Measurements from ENCODE around the gene POU6F2.

The POU6F2 gene

GRCh38 chr7:39069896-39070881 is 92.5 kb downstream of the POU6F2 start:
- DNase-seq: no peak

- no peak for DNase-seq
Measured at GRCh38 chr7:39071116-39071515, 93.4 kb downstream of the POU6F2 start.

- peak; percentile 20 for DNase-seq
Measured at GRCh38 chr7:39073432-39073831, 95.7 kb downstream of the POU6F2 start.

DNA sequence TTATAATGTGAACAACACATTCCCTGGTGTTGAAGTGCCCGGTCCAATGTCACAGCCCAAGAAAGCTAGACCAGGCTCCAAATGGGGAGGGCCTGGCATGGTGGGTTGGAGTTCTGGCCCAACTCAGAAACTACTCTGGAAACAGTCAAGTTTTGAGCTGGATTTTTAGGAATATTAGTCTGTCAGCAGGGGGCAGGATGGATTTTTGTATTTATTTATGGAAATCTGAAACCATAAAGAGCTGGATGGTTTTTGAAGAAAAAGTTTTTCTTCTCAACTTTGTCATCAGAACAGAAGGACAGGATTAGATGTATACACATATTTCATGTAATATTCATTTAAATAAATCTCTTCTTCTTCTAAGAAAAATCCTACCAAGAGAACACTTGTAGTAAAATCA is 97.5 kb downstream of the POU6F2 start:
- peak; percentile 8 for DNase-seq

DNA sequence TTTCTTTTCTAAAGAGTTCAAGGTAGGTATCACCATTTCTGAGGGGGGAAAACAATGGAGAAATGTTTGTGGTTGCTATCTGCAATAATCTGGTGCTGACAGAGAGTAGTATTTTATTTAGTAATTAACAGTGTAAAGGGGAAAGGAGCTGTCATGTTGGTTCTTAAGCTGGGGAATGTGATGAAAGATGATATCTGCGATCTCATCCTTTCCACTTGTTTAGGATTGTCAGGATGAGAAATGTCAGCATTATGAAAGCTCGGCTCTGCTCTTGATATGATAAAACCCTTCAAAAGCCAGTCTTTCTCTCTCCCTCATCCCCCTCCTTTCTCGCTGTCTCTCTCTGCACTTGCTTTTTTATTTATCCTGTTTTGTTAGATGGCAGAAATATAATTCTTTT is 106.1 kb downstream of the POU6F2 start:
- DNase-seq: no peak

DNA sequence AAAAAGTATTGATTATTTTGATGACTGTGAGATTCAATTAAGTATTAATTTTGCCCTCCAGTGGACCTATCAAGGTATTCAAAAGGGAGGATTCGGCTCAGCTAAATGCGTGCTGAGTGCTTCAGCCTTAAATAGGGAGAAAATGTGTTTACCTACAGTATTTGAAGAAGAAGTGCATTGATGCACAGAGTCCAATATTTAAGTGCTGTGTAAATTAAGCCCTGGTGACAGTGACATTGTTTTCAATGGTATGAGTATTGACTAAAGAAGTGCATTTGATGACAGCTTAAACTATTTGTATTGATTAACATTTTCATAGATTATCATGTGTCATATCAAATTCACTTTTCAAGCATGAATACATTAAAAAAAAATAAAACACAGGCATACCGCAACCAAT is 106.6 kb downstream of the POU6F2 start:
- no peak for DNase-seq

DNA sequence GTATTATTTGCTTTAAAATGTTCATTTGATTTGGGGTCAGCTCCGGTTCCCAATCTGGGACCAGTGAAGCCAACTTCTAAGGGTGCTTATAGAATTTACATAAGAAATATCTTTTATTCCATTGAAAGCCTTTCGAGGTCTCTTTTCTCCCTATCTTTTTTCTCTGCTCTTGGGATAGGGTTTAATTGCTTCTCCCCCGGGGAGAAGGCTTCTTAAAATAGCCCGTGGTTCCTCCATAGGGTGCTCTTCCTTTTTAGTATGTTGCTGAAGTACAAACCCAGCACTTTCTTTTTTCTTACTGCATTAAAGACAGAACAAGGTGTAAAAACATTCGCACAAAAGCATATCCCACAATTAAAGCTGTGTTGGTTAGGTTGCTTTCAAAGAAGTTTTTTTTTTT is 107.5 kb downstream of the POU6F2 start:
- DNase-seq: no peak

GRCh38 chr7:39085590-39086049 is 107.9 kb downstream of the POU6F2 start:
- peak; percentile 32 for DNase-seq

- DNase-seq: no peak
Measured at GRCh38 chr7:39086638-39087360, 109.1 kb downstream of the POU6F2 start.

DNA sequence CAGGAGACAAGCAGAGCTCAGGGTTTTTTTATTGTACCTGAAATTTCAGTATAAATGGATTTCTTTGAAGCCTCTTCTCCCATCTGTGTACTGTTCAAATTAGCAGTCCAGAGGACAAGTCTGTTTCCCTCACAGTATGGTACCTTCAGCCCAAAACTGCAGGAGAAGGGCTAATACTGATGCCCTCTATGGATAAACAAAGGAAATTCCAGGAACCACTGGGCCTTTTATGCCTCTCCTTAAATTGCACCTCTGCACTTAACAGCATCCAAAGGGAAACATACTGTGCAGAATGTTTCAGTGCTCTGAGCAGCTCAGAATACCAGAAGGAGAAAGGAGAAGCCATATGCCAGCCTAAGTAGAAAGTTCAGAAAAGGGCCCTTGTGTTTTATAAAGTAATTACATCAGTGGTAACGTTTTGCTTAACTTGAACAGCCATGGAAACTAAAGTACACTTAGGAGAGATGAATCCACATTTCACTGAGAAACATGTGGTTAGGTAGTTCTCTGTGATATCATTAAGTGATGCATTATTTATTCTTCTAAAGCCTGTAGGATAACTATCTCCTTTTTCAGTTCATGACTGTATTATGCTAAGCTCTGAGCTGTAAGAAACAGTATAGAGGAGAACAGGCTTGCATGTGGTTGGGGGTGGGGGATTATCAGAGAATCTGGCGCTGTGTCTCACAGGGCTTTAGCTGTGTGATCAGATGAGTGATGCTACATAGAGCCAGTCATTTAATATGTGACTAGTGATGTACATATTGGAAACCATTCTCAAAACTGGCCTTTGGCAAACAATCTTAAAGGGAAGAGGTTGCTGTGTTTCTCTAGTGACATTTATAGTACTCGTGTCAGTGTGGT is 111.3 kb downstream of the POU6F2 start:
- DNase-seq: no peak

DNA sequence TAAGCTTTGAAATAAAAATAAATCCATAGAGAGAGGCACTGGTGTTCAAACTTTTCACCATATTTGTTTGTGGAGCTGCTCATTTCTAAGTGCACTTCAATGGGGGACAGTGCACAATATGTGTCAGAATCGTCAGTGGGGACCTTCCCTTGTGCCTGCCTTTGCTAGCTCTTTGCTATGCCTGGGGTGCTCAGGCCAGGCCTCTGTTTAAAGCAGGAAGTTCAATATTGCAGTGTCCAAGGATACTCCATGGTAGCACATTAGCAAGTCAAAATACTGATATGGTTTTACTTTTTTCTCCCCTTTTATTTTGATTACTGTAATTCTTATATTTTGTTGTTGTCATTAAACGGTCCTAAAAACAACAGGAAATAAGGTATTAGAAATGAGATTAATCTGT is 113.4 kb downstream of the POU6F2 start:
- DNase-seq: no peak

DNA sequence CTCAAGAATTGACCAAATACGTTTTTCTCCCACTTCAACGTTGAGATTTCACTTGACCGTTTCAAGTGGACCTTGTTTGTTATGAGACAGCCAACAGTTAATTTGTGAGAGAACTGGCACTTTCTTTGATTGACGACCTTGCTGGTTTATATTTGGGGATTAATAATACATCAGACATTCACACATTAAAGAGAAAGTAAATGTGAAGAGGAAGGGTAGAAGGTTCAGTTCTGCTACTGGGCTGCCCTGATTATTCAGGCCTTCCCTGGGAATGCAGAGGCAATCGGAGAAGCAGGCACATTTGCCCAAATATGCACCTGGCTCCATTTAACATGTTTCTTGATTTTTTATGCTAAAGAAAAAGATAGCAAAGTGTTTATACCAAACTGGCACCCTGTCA is 114.1 kb downstream of the POU6F2 start:
- no peak for DNase-seq

GRCh38 chr7:39094731-39095130 is 117.0 kb downstream of the POU6F2 start:
- DNase-seq: no peak

- DNase-seq: peak; percentile 64
Measured at GRCh38 chr7:39095875-39096619, 118.3 kb downstream of the POU6F2 start.

DNA sequence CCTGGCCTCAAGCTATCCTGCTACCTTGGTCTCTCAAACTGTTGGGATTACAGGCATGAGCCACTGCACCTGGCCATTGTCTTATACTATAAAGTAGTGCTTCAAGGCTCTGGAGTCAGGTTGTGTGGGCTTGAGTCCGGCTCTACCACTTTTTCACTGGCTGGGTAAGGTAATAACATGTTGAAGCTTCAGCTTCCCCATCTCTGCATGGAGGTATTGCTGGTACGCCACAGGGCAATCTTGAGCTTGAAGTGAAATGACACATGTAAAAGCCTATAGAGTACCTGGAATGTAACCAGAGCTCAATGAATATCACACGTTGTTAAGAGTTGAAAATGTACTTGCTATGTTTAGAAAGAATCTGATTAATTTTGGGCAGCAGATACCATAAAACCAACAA is 120.8 kb downstream of the POU6F2 start:
- DNase-seq: no peak

- DNase-seq: peak; percentile 51
Measured at GRCh38 chr7:39099146-39099545, 121.4 kb downstream of the POU6F2 start.

DNA sequence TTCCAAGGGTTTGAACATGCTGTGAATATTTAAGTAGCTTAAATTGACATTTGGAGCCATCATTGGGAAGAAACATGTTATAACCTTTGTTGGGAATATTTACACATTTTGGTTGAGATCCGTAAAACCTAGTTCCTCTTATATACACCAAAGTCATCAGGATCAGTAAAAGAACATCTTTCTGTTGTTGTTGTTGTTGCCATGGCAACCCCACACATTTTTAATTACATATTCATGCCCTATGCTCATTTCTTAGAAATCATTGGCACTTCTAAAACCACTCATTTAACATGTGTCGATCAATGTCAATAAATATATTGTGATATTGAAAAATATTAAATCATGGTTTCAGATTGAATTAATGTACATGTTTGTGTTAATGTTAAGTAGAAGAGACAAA is 122.6 kb downstream of the POU6F2 start:
- DNase-seq: no peak

DNA sequence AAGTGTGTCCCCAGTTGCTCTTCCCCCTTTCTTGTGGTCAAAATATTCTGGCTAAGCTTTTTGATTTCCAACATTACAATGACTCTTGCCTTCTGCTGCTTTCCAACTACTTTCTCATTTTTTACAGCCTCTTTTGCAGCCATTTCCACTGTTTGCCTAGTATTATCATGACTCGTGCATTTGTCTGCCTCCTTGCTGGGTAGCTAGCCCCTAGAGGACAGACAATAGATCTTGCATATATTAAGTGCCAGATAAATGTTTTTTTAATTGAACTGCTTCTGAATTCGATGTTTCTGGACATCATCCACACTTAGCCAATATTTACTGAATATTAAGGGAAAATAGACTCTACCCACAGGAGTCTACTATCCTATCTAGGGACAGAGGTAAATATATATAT is 124.5 kb downstream of the POU6F2 start:
- DNase-seq: peak; percentile 12

DNA sequence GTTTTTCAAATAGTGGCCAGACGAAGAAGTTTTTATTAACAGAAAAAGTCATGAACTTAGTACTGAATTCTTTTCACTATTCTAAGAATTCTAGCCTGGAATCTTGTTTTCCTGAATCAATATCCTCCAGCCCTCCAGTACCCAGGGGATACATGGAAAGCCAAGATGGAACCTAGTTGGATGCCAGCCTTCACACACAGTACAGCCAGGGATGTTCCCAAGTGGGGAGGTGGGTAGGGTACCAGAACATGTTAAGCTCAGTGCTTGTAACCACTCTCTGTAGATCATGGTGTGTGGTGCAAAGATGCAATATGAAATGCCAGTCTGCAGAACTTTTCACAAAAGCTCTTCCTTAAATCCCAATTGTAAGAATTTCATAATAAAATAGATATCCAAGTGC is 128.0 kb downstream of the POU6F2 start:
- no peak for DNase-seq

GRCh38 chr7:39125846-39126245 is 148.1 kb downstream of the POU6F2 start:
- DNase-seq: no peak

- DNase-seq: no peak
Measured at GRCh38 chr7:39127058-39127457, 149.3 kb downstream of the POU6F2 start.

GRCh38 chr7:39128287-39128843 is 150.7 kb downstream of the POU6F2 start:
- no peak for DNase-seq

Data from fibroblast of skin of back (primary cell).